GM19238 (cell line): ENCODE results near the gene RHBDD1.

Experiments
- DNase-seq: peaks from one replicate; pipeline ENCODE4 v3.0.0; 2011; ENCODE audit warnings: low spot score; ENCODE audit not compliant: insufficient read length

RHBDD1 gene

GRCh38 chr2:226983895-226984749 is 148.3 kb downstream of the RHBDD1 start:
- no peak for DNase-seq

GRCh38 chr2:226984750-226985582 is 149.1 kb downstream of the RHBDD1 start:
- DNase-seq = peak; percentile 38

- no peak for DNase-seq
Observed at GRCh38 chr2:226985583-226985946, 149.7 kb downstream of the RHBDD1 start.

- DNase-seq = no peak
Observed at GRCh38 chr2:226991663-226992062, 155.8 kb downstream of the RHBDD1 start.

GRCh38 chr2:226993171-226993570 is 157.3 kb downstream of the RHBDD1 start:
- DNase-seq = no peak

GRCh38 chr2:226994775-226995174 is 158.9 kb downstream of the RHBDD1 start:
- no peak for DNase-seq

GRCh38 chr2:226995625-226996041 is 159.8 kb downstream of the RHBDD1 start:
- DNase-seq = no peak

GRCh38 chr2:226999661-227000060 is 163.8 kb downstream of the RHBDD1 start:
- DNase-seq = no peak

- DNase-seq = no peak
Observed at GRCh38 chr2:227000123-227000522, 164.3 kb downstream of the RHBDD1 start.

GRCh38 chr2:227004482-227004881 is 168.6 kb downstream of the RHBDD1 start:
- no peak for DNase-seq

GRCh38 chr2:227006189-227006897 is 170.5 kb downstream of the RHBDD1 start:
- DNase-seq = no peak

GRCh38 chr2:227007148-227007547 is 171.3 kb downstream of the RHBDD1 start:
- DNase-seq = no peak

GRCh38 chr2:227007940-227008339 is 172.1 kb downstream of the RHBDD1 start:
- no peak for DNase-seq

- no peak for DNase-seq
Observed at GRCh38 chr2:227010433-227010832, 174.6 kb downstream of the RHBDD1 start.

GRCh38 chr2:227013330-227013729 is 177.5 kb downstream of the RHBDD1 start:
- no peak for DNase-seq

GRCh38 chr2:227013881-227014280 is 178.0 kb downstream of the RHBDD1 start:
- no peak for DNase-seq

- no peak for DNase-seq
Observed at GRCh38 chr2:227016894-227017293, 181.0 kb downstream of the RHBDD1 start.

- DNase-seq = no peak
Observed at GRCh38 chr2:227020416-227020815, 184.6 kb downstream of the RHBDD1 start.

- no peak for DNase-seq
Observed at GRCh38 chr2:227022608-227023007, 186.8 kb downstream of the RHBDD1 start.

GRCh38 chr2:227025510-227025909 is 189.7 kb downstream of the RHBDD1 start:
- no peak for DNase-seq

- DNase-seq = no peak
Observed at GRCh38 chr2:227029426-227030105, 193.7 kb downstream of the RHBDD1 start.
